OCI-LY1 (cell line): Measurements from ENCODE around the gene CYB5R4.

Experiments used
- EZH2 ChIP-seq: fragments of 200-600 bp; sonication (generic), shearing (Covaris generic); IDR thresholded peaks from 2 replicates; pipeline ENCODE4 v1.8.0; 2017; ENCODE audit warnings: borderline replicate concordance, mixed run types, mild to moderate bottlenecking, antibody characterized with exemption, low read length, moderate library complexity, mixed read lengths
- TF ChIP-seq, protein P1 (sequence below): fragments of 200-600 bp; sonication (generic), shearing (Covaris generic); IDR thresholded peaks from 2 replicates; pipeline ENCODE4 v1.5.1; 2017; ENCODE audit warnings: mild to moderate bottlenecking, antibody characterized with exemption, low read length, moderate library complexity, mixed read lengths

DNA sequence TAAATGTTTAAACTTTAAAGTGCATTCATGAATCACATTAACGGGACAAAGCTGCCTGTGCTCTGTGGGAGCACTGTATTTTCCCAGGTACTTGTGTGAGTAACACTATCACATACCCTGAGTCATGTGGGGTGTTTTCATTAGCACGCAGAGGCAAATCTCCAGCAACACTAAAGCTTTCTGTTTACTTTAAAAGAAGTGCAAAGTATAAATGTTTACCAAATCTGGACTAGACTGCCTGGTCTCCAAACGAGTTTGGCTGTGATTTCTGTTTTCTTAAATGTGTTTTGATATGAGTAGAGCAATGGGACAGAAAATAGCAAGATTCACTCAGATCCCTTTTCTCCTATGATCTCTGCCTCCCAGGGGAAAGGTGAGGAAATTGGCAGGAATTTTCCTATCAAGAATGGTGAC lies 35.1 kb upstream of the CYB5R4 start:
- TF ChIP-seq, protein P1, sequence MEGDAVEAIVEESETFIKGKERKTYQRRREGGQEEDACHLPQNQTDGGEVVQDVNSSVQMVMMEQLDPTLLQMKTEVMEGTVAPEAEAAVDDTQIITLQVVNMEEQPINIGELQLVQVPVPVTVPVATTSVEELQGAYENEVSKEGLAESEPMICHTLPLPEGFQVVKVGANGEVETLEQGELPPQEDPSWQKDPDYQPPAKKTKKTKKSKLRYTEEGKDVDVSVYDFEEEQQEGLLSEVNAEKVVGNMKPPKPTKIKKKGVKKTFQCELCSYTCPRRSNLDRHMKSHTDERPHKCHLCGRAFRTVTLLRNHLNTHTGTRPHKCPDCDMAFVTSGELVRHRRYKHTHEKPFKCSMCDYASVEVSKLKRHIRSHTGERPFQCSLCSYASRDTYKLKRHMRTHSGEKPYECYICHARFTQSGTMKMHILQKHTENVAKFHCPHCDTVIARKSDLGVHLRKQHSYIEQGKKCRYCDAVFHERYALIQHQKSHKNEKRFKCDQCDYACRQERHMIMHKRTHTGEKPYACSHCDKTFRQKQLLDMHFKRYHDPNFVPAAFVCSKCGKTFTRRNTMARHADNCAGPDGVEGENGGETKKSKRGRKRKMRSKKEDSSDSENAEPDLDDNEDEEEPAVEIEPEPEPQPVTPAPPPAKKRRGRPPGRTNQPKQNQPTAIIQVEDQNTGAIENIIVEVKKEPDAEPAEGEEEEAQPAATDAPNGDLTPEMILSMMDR, result no peak
- TF ChIP-seq EZH2, result no peak
